IMR-90 (cell line): Measurements from ENCODE around the gene MERTK. TPM values are rescaled to one million over a fixed set of nuclear protein-coding genes. Genes with fewer than 3 reads are reported as not detected.

Experiments
- ATAC-seq: fragments of 200-7000 bp; cut with Tn5 transposase; 2 replicates; pipeline ENCODE4 v1.9.1; 2020; ENCODE audit warnings: low read depth, mild to moderate bottlenecking, moderate library complexity
- BruUV-seq: library from RNA; stranded (reverse); fragments of 400-500 nt; replicated peaks from 2 replicates; lab custom pipeline; 2021; lab: Mats Ljungman, UMichigan
- CTCF ChIA-PET: fragments of 300-600 bp; formaldehyde crosslinking; extraction: SDS; loops from one replicate; lab custom pipeline; 2021; ENCODE audit warnings: antibody characterized with exemption; lab: Yijun Ruan, JAX
- POLR2A ChIA-PET: fragments of 300-600 bp; sonication (Branson Sonifier 250); formaldehyde crosslinking; loops from one replicate; lab custom pipeline; 2022; ENCODE audit warnings: antibody characterized with exemption; ENCODE audit not compliant: unreplicated experiment; lab: Charles Lee
- DNase-seq: peaks from one replicate; pipeline ENCODE4 v3.0.0; 2013
- H2AFZ ChIP-seq: replicated peaks from 2 replicates; pipeline ENCODE3; 2013; ENCODE audit warnings: low read length, mild to moderate bottlenecking; ENCODE audit not compliant: poor library complexity
- H2AK5ac ChIP-seq: 2 replicates; pipeline ENCODE4 v1.6.1; 2013; ENCODE audit warnings: low read depth, low read length, inconsistent platforms
- H2AK9ac ChIP-seq: replicated peaks from 2 replicates; pipeline ENCODE3; 2013; ENCODE audit warnings: mild to moderate bottlenecking, low read depth, low read length, moderate library complexity; ENCODE audit not compliant: poor library complexity
- H2BK120ac ChIP-seq: 2 replicates; pipeline ENCODE4 v1.6.1; 2013; ENCODE audit warnings: low read depth, low read length, inconsistent platforms
- H2BK15ac ChIP-seq: 3 replicates; pipeline ENCODE4 v1.6.1; 2013; ENCODE audit warnings: low read depth, low read length, inconsistent platforms
- H2BK20ac ChIP-seq: 2 replicates; pipeline ENCODE4 v1.6.1; 2013; ENCODE audit warnings: low read depth, mild to moderate bottlenecking, inconsistent platforms, low read length, moderate library complexity
- H2BK5ac ChIP-seq: 2 replicates; pipeline ENCODE4 v1.6.1; 2013; ENCODE audit warnings: mild to moderate bottlenecking, low read depth, low read length, inconsistent platforms; ENCODE audit not compliant: poor library complexity, severe bottlenecking
- H3K14ac ChIP-seq: replicated peaks from 2 replicates; pipeline ENCODE4 v1.6.1; 2013; ENCODE audit warnings: low read depth, low read length, inconsistent platforms
- H3K18ac ChIP-seq: 2 replicates; pipeline ENCODE4 v1.6.1; 2013; ENCODE audit warnings: low read depth, low read length, control low read depth
- H3K23ac ChIP-seq: 2 replicates; pipeline ENCODE4 v1.6.1; 2013; ENCODE audit warnings: low read depth, low read length, inconsistent platforms
- H3K27ac ChIP-seq: 2 replicates; pipeline ENCODE4 v1.5.1; 2013; ENCODE audit warnings: mild to moderate bottlenecking, control low read depth, low read length; ENCODE audit not compliant: insufficient read depth
- H3K27me3 ChIP-seq: 2 replicates; pipeline ENCODE4 v1.6.1; 2013; ENCODE audit warnings: low read length; ENCODE audit not compliant: control insufficient read depth, insufficient read depth
- H3K36me3 ChIP-seq: 2 replicates; pipeline ENCODE4 v1.6.1; 2013; ENCODE audit warnings: low read length, mixed read lengths; ENCODE audit not compliant: control insufficient read depth, insufficient read depth
- H3K4ac ChIP-seq: 2 replicates; pipeline ENCODE4 v1.6.1; 2013; ENCODE audit warnings: low read depth, low read length, inconsistent platforms
- H3K4me1 ChIP-seq: 2 replicates; pipeline ENCODE4 v1.6.1; 2013; ENCODE audit warnings: low read length, mixed read lengths; ENCODE audit not compliant: control insufficient read depth, insufficient read depth
- H3K4me2 ChIP-seq: 2 replicates; pipeline ENCODE4 v1.6.1; 2013; ENCODE audit warnings: low read depth, mild to moderate bottlenecking, control low read depth, low read length, moderate library complexity
- H3K4me3 ChIP-seq: 2 replicates; pipeline ENCODE4 v1.5.1; 2013; ENCODE audit warnings: low read depth, mild to moderate bottlenecking, control low read depth, low read length, moderate library complexity; ENCODE audit not compliant: insufficient read depth
- H3K56ac ChIP-seq: 2 replicates; pipeline ENCODE4 v1.6.1; 2013; ENCODE audit warnings: low read length, inconsistent platforms; ENCODE audit not compliant: insufficient read depth; ENCODE audit errors: extremely low read depth
- H3K79me1 ChIP-seq, 2 experiments: 2 replicates each; pipeline ENCODE4 v1.6.1; 2013; ENCODE audit warnings: low read length in 2 of 2, inconsistent platforms in 1 of 2, low read depth in 1 of 2
- H3K9ac ChIP-seq: 2 replicates; pipeline ENCODE4 v1.6.1; 2013; ENCODE audit warnings: low read depth, low read length, control low read depth
- H3K9me1 ChIP-seq: 2 replicates; pipeline ENCODE4 v1.6.1; 2013; ENCODE audit warnings: low read length, inconsistent platforms; ENCODE audit not compliant: insufficient read depth
- H3K9me3 ChIP-seq: 2 replicates; pipeline ENCODE4 v1.6.1; 2013; ENCODE audit warnings: low read length; ENCODE audit not compliant: control insufficient read depth, insufficient read depth
- H4K20me1 ChIP-seq: 2 replicates; pipeline ENCODE4 v1.6.1; 2013; ENCODE audit warnings: low read length, inconsistent platforms; ENCODE audit not compliant: insufficient read depth
- H4K5ac ChIP-seq: 2 replicates; pipeline ENCODE4 v1.6.1; 2013; ENCODE audit warnings: mild to moderate bottlenecking, low read depth, low read length, control low read depth
- H4K8ac ChIP-seq, 2 experiments: 2 replicates each; pipeline ENCODE4 v1.6.1; 2013; ENCODE audit warnings: low read depth in 2 of 2, low read length in 2 of 2, control low read depth in 1 of 2, inconsistent platforms in 1 of 2
- H4K91ac ChIP-seq: 2 replicates; pipeline ENCODE4 v1.6.1; 2013; ENCODE audit warnings: low read depth, low read length, inconsistent platforms; ENCODE audit not compliant: insufficient read depth
- CEBPB ChIP-seq: IDR thresholded peaks from 2 replicates; pipeline ENCODE4 v1.6.1; 2012; ENCODE audit warnings: low read depth, low read length, improper control_type of control experiment
- CHD1 ChIP-seq: IDR thresholded peaks from 2 replicates; pipeline ENCODE4 v1.6.1; 2012; ENCODE audit warnings: low read depth, low read length, improper control_type of control experiment
- CTCF ChIP-seq: conservative IDR thresholded peaks from 2 replicates; pipeline ENCODE4 v1.5.1; 2012; ENCODE audit warnings: mild to moderate bottlenecking, low read depth, low read length, improper control_type of control experiment
- FOS ChIP-seq: fragments of 150-350 bp; IDR thresholded peaks from 2 replicates; pipeline ENCODE4 v1.6.1; 2016; ENCODE audit warnings: low read depth, low read length
- MAFK ChIP-seq: IDR thresholded peaks from 2 replicates; pipeline ENCODE4 v1.6.1; 2012; ENCODE audit warnings: low read depth, low read length, improper control_type of control experiment
- MAZ ChIP-seq: IDR thresholded peaks from 2 replicates; pipeline ENCODE4 v1.6.1; 2012; ENCODE audit warnings: low read depth, mild to moderate bottlenecking, low read length, improper control_type of control experiment, moderate library complexity, borderline replicate concordance
- MXI1 ChIP-seq: IDR thresholded peaks from 2 replicates; pipeline ENCODE4 v1.6.1; 2012; ENCODE audit warnings: low read depth, mild to moderate bottlenecking, low read length, moderate library complexity, borderline replicate concordance
- NFE2L2 ChIP-seq: fragments of 150-350 bp; IDR thresholded peaks from 2 replicates; pipeline ENCODE4 v1.6.1; 2016; ENCODE audit warnings: low read depth, mild to moderate bottlenecking, low read length
- POLR2A ChIP-seq: IDR thresholded peaks from 2 replicates; pipeline ENCODE4 v1.6.1; 2012; ENCODE audit warnings: mild to moderate bottlenecking, low read depth, low read length
- RAD21 ChIP-seq: IDR thresholded peaks from 2 replicates; pipeline ENCODE4 v1.6.1; 2012; ENCODE audit warnings: low read length, improper control_type of control experiment
- USF2 ChIP-seq: fragments of 150-350 bp; IDR thresholded peaks from 2 replicates; pipeline ENCODE4 v1.6.1; 2017; ENCODE audit warnings: mild to moderate bottlenecking, antibody characterized with exemption, low read length, low read depth
- WGBS, 2 experiments: methylation state at CpG; one replicate each; pipeline versions ENCODE4 v1.1.5 to v1.1.7; 2013; ENCODE audit warnings: missing lambda C conversion rate in 2 of 2; ENCODE audit not compliant: insufficient read length in 1 of 2; ENCODE audit errors: extremely low coverage in 2 of 2; 5-methylcytosine and 5-hydroxymethylcytosine counted together
- dilution Hi-C: fragments of 300-500 bp; cut with HindIII; formaldehyde crosslinking; loops from one replicate; pipeline ENCODE4 v1.14.3; 2018; ENCODE audit warnings: low sequenced_read_pairs; ENCODE audit not compliant: unreplicated experiment
- in situ Hi-C: fragments of 300-500 bp; cut with MboI; formaldehyde crosslinking; loops from 3 replicates; pipeline ENCODE4 v1.14.3; 2019; ENCODE audit warnings: low sequenced_read_pairs, inconsistent platforms, mixed read lengths
- intact Hi-C: fragments of 100-400 bp; cut with micrococcal nuclease; formaldehyde crosslinking; loops from 2 replicates; pipeline ENCODE4 v1.10.0; 2022
- polyA plus RNA-seq, 3 experiments: library from polyadenylated mRNA; depleted of rRNA; stranded (reverse); fragments of >200 nt; gene quantifications; 2 replicates each; pipeline ENCODE4 v1.2.3, GENCODE V29; 2012; ENCODE audit warnings: low replicate concordance in 1 of 3
- total RNA-seq: library from RNA; depleted of rRNA; stranded (reverse); fragments of >200 nt; gene quantifications from 2 replicates; pipeline ENCODE4 v1.2.3, GENCODE V29; 2012
- TF ChIP-seq, protein P1 (sequence below): fragments of 150-350 bp; IDR thresholded peaks from 2 replicates; pipeline ENCODE4 v1.6.1; 2016; ENCODE audit warnings: low read depth, mild to moderate bottlenecking, low read length, moderate library complexity, borderline replicate concordance

MERTK gene
- total and polyA plus RNA-seq, 2 of the 4 experiments (the other 2 are of a cell fraction): 0.36 to 0.62 TPM

GRCh38 chr2:112029164-112029563 lies 130.8 kb downstream of the MERTK start:
- no peak overlapping the region for H2BK15ac ChIP-seq
- H2BK20ac ChIP-seq: no peak overlapping the region
- H4K5ac ChIP-seq: no peak overlapping the region
- no peaks in the 10 kb centered on the region for H3K79me1 ChIP-seq
- H4K8ac ChIP-seq: no peak overlapping the region
- H3K36me3 ChIP-seq: no peaks in the 10 kb centered on the region
- no peak for ATAC-seq
- dilution Hi-C loops (no loop called here), in situ Hi-C loops (no loop called here), intact Hi-C loops (no loop called here)
- H3K27me3 ChIP-seq: peaks cover 3% of the 10 kb centered on the region; the same call in 1 of the 2 replicates
- H3K27ac ChIP-seq: no peak overlapping the region
- no peak for TF ChIP-seq CHD1
- TF ChIP-seq NFE2L2: no peak
- no peak for TF ChIP-seq CEBPB
- TF ChIP-seq RAD21: no peak
- TF ChIP-seq FOS: no peak
- TF ChIP-seq MAZ: no peak
- TF ChIP-seq MXI1: no peak
- no peak for TF ChIP-seq MAFK
- TF ChIP-seq USF2: no peak
- no peak for TF ChIP-seq CTCF
- TF ChIP-seq, protein P1, sequence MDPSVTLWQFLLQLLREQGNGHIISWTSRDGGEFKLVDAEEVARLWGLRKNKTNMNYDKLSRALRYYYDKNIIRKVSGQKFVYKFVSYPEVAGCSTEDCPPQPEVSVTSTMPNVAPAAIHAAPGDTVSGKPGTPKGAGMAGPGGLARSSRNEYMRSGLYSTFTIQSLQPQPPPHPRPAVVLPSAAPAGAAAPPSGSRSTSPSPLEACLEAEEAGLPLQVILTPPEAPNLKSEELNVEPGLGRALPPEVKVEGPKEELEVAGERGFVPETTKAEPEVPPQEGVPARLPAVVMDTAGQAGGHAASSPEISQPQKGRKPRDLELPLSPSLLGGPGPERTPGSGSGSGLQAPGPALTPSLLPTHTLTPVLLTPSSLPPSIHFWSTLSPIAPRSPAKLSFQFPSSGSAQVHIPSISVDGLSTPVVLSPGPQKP: no peak
- TF ChIP-seq POLR2A: no peak
- no peak overlapping the region for H3K23ac ChIP-seq
- H3K56ac ChIP-seq: no peak overlapping the region
- H4K20me1 ChIP-seq: no peaks in the 10 kb centered on the region
- BruUV-seq: no TSS peak
- no peak for DNase-seq
- H2BK5ac ChIP-seq: no peak overlapping the region
- no peaks in the 10 kb centered on the region; the same call in 1 of the 2 replicates for H3K9me1 ChIP-seq
- no peak overlapping the region for H3K9ac ChIP-seq
- POLR2A ChIA-PET: no interaction called here
- no peaks in the 10 kb centered on the region for H3K9me3 ChIP-seq
- H2AFZ ChIP-seq: no peak overlapping the region
- no peak overlapping the region for H2BK120ac ChIP-seq
- H3K4me1 ChIP-seq: peaks cover 3% of the 10 kb centered on the region; the same call in 1 of the 2 replicates
- no peak overlapping the region for H3K4ac ChIP-seq
- WGBS, 2 experiments: no CpG with 5 or more reads among the region's 2 CpGs
- H2AK9ac ChIP-seq: no peak overlapping the region
- H3K14ac ChIP-seq: no peak overlapping the region
- no peak overlapping the region for H3K4me3 ChIP-seq
- no peak overlapping the region for H3K4me2 ChIP-seq
- H3K18ac ChIP-seq: no peak overlapping the region
- H4K91ac ChIP-seq: no peak overlapping the region
- CTCF ChIA-PET: no interaction called here
- H2AK5ac ChIP-seq: no peak overlapping the region
